Endothelial cell of umbilical vein (primary cell): ENCODE results near the gene ITIH6. TPM values are rescaled to one million over a fixed set of nuclear protein-coding genes. Genes with fewer than 3 reads are reported as not detected.

Source experiments
- BruUV-seq: library from RNA; stranded (reverse); fragments of 400-500 nt; replicated peaks from 2 replicates; lab custom pipeline; 2021; lab: Mats Ljungman, UMichigan
- CTCF ChIA-PET: fragments of 300-600, 350-600 bp; sonication (Branson Sonifier 250); formaldehyde crosslinking; loops from one replicate; lab custom pipeline; 2021; ENCODE audit warnings: antibody characterized with exemption, inconsistent platforms; lab: Charles Lee
- POLR2A ChIA-PET: fragments of 300-600, 350-600 bp; sonication (Branson Sonifier 250); formaldehyde crosslinking; loops from one replicate; lab custom pipeline; 2021; ENCODE audit warnings: antibody characterized with exemption, inconsistent platforms; lab: Charles Lee
- DNase-seq: peaks from one replicate; pipeline ENCODE4 v3.0.0-alpha.2; 2011; ENCODE audit warnings: low read depth, low spot score
- FAIRE-seq: peaks from 2 replicates; lab custom pipeline; 2011; peaks lifted over from hg19 to GRCh38; lab: Jason Lieb, UNC
- H2AFZ ChIP-seq: 2 replicates; pipeline ENCODE4 v1.6.0; 2012; ENCODE audit warnings: low read depth, low read length, control low read depth, inconsistent platforms
- H3K27ac ChIP-seq: 2 replicates; pipeline ENCODE4 v1.5.1; 2011; ENCODE audit warnings: low read depth, mild to moderate bottlenecking, control low read depth, low read length, moderate library complexity; ENCODE audit not compliant: insufficient read depth
- H3K27me3 ChIP-seq, 2 experiments: 2 replicates each; pipeline versions ENCODE4 v1.6.0 to v1.6.1; 2011; ENCODE audit warnings: low read length in 2 of 2, mixed read lengths in 1 of 2; ENCODE audit not compliant: control insufficient read depth in 2 of 2, insufficient read depth in 2 of 2
- H3K36me3 ChIP-seq, 2 experiments: 2 replicates in 1 of 2; 3 replicates in 1 of 2; pipeline ENCODE4 v1.5.1; 2011; ENCODE audit warnings: low read length in 2 of 2, mild to moderate bottlenecking in 1 of 2, moderate library complexity in 1 of 2; ENCODE audit not compliant: control insufficient read depth in 2 of 2, insufficient read depth in 2 of 2; ENCODE audit errors: extremely low read depth in 1 of 2
- H3K4me1 ChIP-seq: 3 replicates; pipeline ENCODE4 v1.5.1; 2011; ENCODE audit warnings: mild to moderate bottlenecking, low read length; ENCODE audit not compliant: control insufficient read depth, insufficient read depth; ENCODE audit errors: extremely low read depth
- H3K4me2 ChIP-seq: 2 replicates; pipeline ENCODE4 v1.6.1; 2011; ENCODE audit warnings: low read length, control low read depth, mixed read lengths; ENCODE audit not compliant: insufficient read depth
- H3K4me3 ChIP-seq, 3 experiments: fragments of 200-600 bp in 1 of 3; sonication (generic), shearing (Covaris generic) in 1 of 3; replicated peaks in 1 of 3; 2 replicates each; pipeline ENCODE4 v1.5.1; 2011 to 2016; ENCODE audit warnings: control low read depth in 3 of 3, low read length in 3 of 3, mild to moderate bottlenecking in 2 of 3, inconsistent platforms in 1 of 3, low read depth in 1 of 3, moderate library complexity in 1 of 3; ENCODE audit not compliant: insufficient read depth in 1 of 3
- H3K79me2 ChIP-seq: 2 replicates; pipeline ENCODE4 v1.6.0; 2012; ENCODE audit warnings: low read length, inconsistent platforms; ENCODE audit not compliant: control insufficient read depth, insufficient read depth
- H3K9ac ChIP-seq: replicated peaks from 2 replicates; pipeline ENCODE3; 2011; ENCODE audit warnings: low read length, control low read depth; ENCODE audit not compliant: insufficient read depth; ENCODE audit errors: extremely low read depth
- H3K9me1 ChIP-seq: replicated peaks from 3 replicates; pipeline ENCODE4 v1.6.0; 2011; ENCODE audit warnings: mild to moderate bottlenecking, low read length; ENCODE audit not compliant: control insufficient read depth, insufficient read depth; ENCODE audit errors: extremely low read depth
- H3K9me3 ChIP-seq: replicated peaks from 2 replicates; pipeline ENCODE4 v1.5.1; 2012; ENCODE audit warnings: low read length, inconsistent platforms; ENCODE audit not compliant: control insufficient read depth, insufficient read depth
- H4K20me1 ChIP-seq: replicated peaks from 2 replicates; pipeline ENCODE3; 2011; ENCODE audit warnings: mild to moderate bottlenecking, low read length; ENCODE audit not compliant: control insufficient read depth, insufficient read depth; ENCODE audit errors: extremely low read depth
- EZH2 ChIP-seq: IDR thresholded peaks from 2 replicates; pipeline ENCODE4 v1.6.1; 2012; ENCODE audit warnings: borderline replicate concordance, low read depth, mild to moderate bottlenecking, moderate library complexity, low read length, inconsistent platforms; ENCODE audit not compliant: severe bottlenecking
- FOS ChIP-seq: IDR thresholded peaks from 2 replicates; pipeline ENCODE4 v1.6.1; 2011; ENCODE audit warnings: mild to moderate bottlenecking, low read length, moderate library complexity, borderline replicate concordance; ENCODE audit not compliant: insufficient read depth
- GATA2 ChIP-seq: IDR thresholded peaks from 2 replicates; pipeline ENCODE4 v1.7.0; 2011; ENCODE audit warnings: low read depth, mild to moderate bottlenecking, moderate library complexity, mixed read lengths, low read length; ENCODE audit not compliant: insufficient read length, insufficient read depth
- JUN ChIP-seq: IDR thresholded peaks from 2 replicates; pipeline ENCODE4 v1.6.1; 2011; ENCODE audit warnings: borderline replicate concordance, low read depth; ENCODE audit not compliant: insufficient read length, insufficient read depth
- MYC ChIP-seq: IDR thresholded peaks from one replicate; pipeline ENCODE4 v1.6.1; 2011; ENCODE audit warnings: mild to moderate bottlenecking, low read depth, low read length
- POLR2A ChIP-seq: IDR thresholded peaks from 2 replicates; pipeline ENCODE4 v1.6.1; 2012; ENCODE audit warnings: low read depth, mild to moderate bottlenecking, control low read depth, low read length
- POLR2AphosphoS5 ChIP-seq: IDR thresholded peaks from 2 replicates; pipeline ENCODE4 v1.6.1; 2012; ENCODE audit warnings: low read depth, mild to moderate bottlenecking, control low read depth, low read length, moderate library complexity; ENCODE audit not compliant: insufficient read depth
- dilution Hi-C: fragments of 300-500 bp; cut with MboI; formaldehyde crosslinking; loops from one replicate; pipeline ENCODE4 v1.15.0; 2019; ENCODE audit warnings: low sequenced_read_pairs; ENCODE audit not compliant: extremely low pct_ligation_motif_present
- intact Hi-C: fragments of 100-400 bp; cut with micrococcal nuclease; formaldehyde crosslinking; loops from one replicate; pipeline ENCODE4 v1.10.0; 2022
- polyA plus RNA-seq, 4 experiments: library from polyadenylated mRNA; depleted of rRNA in 3 of 4; stranded (reverse) in 3 of 4; unstranded in 1 of 4; fragments of >200 nt; gene quantifications; 2 replicates each; pipeline versions ENCODE4 v1.2.1 to v1.2.3, GENCODE V29; 2011 to 2012; ENCODE audit warnings: missing spikeins in 1 of 4
- total RNA-seq: library from RNA; stranded (reverse); gene quantifications from 2 replicates; pipeline ENCODE4 v1.2.3, GENCODE V29; 2021
- TF ChIP-seq, protein P1 (sequence below): IDR thresholded peaks from 2 replicates; pipeline ENCODE4 v1.6.1; 2011; ENCODE audit not compliant: insufficient read depth, insufficient read length
- TF ChIP-seq, protein P2 (sequence below), 2 donors: IDR thresholded peaks; 1 replicate in 1 of 2; 2 replicates in 1 of 2; pipeline ENCODE4 v1.5.1; 2011; ENCODE audit warnings: low read length in 2 of 2, mild to moderate bottlenecking in 2 of 2, moderate library complexity in 2 of 2, control low read depth in 1 of 2, inconsistent platforms in 1 of 2, low read depth in 1 of 2; ENCODE audit not compliant: insufficient read depth in 1 of 2; ENCODE audit errors: extremely low read depth in 1 of 2

ITIH6 gene
- total and polyA plus RNA-seq, 2 donors (not counting 3 experiments of a cell fraction or from before 2014, with no cell fraction given): not detected

DNA sequence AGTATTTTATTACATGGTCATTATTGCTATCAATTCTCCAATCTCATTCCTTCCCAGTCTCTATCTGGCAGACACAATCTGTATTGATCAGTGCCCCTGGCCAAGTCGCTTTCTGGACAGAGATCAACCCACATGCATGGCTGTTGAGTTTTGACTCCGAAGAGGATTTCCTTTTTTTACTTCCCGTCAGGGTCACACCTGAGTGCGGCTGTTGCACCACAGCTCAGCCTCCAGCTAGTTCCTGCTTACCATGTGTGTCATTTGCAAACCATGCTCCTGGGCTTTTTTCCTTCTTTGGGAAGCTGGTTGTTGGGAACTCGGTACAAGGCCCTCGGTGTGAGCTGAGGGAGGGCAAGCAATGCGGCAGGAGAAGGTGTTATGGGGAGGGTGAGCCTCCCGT is 21.1 kb upstream of the ITIH6 start:
- Histone ChIP-seq H3K4me1 (no peaks in the 10 kb centered on the region), H3K9ac (no peak overlapping the region), H3K9me3 (no peaks in the 10 kb centered on the region), H3K79me2 (no peaks in the 10 kb centered on the region), H3K9me1 (no peaks in the 10 kb centered on the region), H3K36me3 (peaks cover 5 to 6% of the 10 kb centered on the region in 2 experiments), H3K27me3 (no peaks in the 10 kb centered on the region), H4K20me1 (no peaks in the 10 kb centered on the region), H3K4me3 (no peak overlapping the region), H3K4me2 (no peak overlapping the region), H2AFZ (no peak overlapping the region), H3K27ac (no peak overlapping the region)
- CTCF ChIA-PET: no interaction called here
- dilution Hi-C loops (no loop called here), intact Hi-C loops (no loop called here)
- FAIRE-seq: no peak
- no TSS peak for BruUV-seq
- TF ChIP-seq MYC (no peak), FOS (no peak), EZH2 (no peak), GATA2 (no peak), POLR2A (no peak), JUN (no peak), POLR2AphosphoS5 (no peak)
- TF ChIP-seq, protein P1, sequence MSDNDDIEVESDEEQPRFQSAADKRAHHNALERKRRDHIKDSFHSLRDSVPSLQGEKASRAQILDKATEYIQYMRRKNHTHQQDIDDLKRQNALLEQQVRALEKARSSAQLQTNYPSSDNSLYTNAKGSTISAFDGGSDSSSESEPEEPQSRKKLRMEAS: no peak
- TF ChIP-seq, protein P2, sequence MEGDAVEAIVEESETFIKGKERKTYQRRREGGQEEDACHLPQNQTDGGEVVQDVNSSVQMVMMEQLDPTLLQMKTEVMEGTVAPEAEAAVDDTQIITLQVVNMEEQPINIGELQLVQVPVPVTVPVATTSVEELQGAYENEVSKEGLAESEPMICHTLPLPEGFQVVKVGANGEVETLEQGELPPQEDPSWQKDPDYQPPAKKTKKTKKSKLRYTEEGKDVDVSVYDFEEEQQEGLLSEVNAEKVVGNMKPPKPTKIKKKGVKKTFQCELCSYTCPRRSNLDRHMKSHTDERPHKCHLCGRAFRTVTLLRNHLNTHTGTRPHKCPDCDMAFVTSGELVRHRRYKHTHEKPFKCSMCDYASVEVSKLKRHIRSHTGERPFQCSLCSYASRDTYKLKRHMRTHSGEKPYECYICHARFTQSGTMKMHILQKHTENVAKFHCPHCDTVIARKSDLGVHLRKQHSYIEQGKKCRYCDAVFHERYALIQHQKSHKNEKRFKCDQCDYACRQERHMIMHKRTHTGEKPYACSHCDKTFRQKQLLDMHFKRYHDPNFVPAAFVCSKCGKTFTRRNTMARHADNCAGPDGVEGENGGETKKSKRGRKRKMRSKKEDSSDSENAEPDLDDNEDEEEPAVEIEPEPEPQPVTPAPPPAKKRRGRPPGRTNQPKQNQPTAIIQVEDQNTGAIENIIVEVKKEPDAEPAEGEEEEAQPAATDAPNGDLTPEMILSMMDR (IDR thresholded peaks at IDR 0.05; ENCODE audit: extremely low read depth in 1 of 2, insufficient read depth in 1 of 2, low read depth in 1 of 2, low read length in 2 of 2): no peak
- DNase-seq: no peak
- POLR2A ChIA-PET: no interaction called here
